ENCODE data around the gene RET. TPM values are rescaled to one million over a fixed set of nuclear protein-coding genes. Genes with fewer than 3 reads are reported as not detected.

Gene RET
- 28.6 and 48.5 TPM in 2 replicates for polyA plus RNA-seq

GRCh38 chr10:43076876-43077420, at the start of gene RET:
TSS of gene RET (plus strand) at chr10:43077069. CDS start at chr10:43077259, 190 bp downstream.

DNA sequence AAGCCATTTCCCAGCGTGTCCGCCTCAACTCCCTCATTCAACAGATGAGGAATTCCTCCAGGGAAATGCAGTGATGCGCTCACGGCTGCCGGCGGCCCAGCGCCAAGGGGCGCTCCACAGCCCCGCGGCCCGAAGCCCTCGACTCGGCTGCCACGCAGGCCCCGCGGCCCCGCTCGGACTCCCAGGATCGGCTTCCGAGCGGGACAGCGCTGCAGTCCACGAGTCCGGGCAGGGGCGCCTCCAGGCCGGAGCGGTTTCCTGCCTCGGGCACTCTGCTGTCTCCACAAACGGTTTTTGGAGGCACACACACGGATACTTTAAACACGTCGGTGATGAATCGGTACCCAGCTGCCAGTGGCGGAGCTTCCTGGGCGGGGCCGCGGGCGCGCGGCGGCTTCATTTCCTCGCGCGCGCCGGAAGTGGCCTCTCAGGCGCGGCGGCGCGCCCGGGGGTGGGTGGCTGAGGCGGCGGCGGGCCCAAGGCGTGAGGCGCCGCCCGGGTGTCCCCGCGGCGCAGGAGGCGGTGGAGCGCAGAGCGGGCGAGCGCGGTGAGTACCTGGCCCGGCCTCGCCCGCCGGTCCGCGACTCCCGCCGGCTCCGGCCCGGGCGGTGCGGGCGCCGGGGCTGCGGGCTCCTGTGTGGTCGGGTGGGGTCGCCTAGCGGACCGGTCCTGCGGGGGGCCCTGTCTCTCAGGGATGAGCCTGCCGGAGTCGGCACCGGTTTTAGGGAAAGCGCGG, 61.3 kb downstream of the RET start, which contains the start of gene CSGALNACT2:
TSS of gene CSGALNACT2 (plus strand) at position 425 of the 736 bp plus-strand sequence. CDS start 16,705 bp downstream, outside the sequence.

Other genes with a start within 250 kb of the RET start
- gene CSGALNACT2, start 61.4 kb downstream of the RET start, polyA plus RNA-seq = 9.5 and 11.2 TPM in 2 replicates
- gene RASGEF1A, start 190.0 kb downstream of the RET start, polyA plus RNA-seq = 13.5 and 26.8 TPM in 2 replicates